ENCODE data around the gene C6orf136. TPM values are rescaled to one million over a fixed set of nuclear protein-coding genes. Genes with fewer than 3 reads are reported as not detected.

C6orf136 gene
- total and polyA plus RNA-seq, 4 donors, result 5.1 to 26.0 (median 13.3) TPM

- TF ChIP-seq CTCF (IDR thresholded peaks at IDR 0.05; ENCODE audit: control extremely low read depth, extremely low read depth), result no peak
- H3K27me3 ChIP-seq (ENCODE audit: control insufficient read depth in 3 of 3, insufficient read depth in 3 of 3, low read length in 2 of 3), result no peaks in the 10 kb centered on the region
- H3K27ac ChIP-seq (ENCODE audit: low read depth in 1 of 2, low read length in 1 of 2), result no peak overlapping the region
- H3K9me3 ChIP-seq (ENCODE audit: control insufficient read depth in 4 of 4, insufficient read depth in 3 of 4, low read length in 3 of 4), result no peaks in the 10 kb centered on the region
- DNase-seq (no peak), ATAC-seq (ENCODE audit: insufficient read depth, low FRiP score) (no peak)
- peaks cover 0 to 32% (median 20%) of the 10 kb centered on the region in 5 donors for H3K4me1 ChIP-seq (ENCODE audit: control insufficient read depth in 5 of 5, insufficient read depth in 5 of 5, low read length in 5 of 5)
- H3K4me3 ChIP-seq, result no peak overlapping the region
- 72 to 77% methylated on average over 9 of the region's 9 CpGs for WGBS, 2 donors
- peaks cover 20 to 38% (median 27%) of the 10 kb centered on the region in 4 donors for H3K36me3 ChIP-seq (ENCODE audit: control insufficient read depth in 4 of 4, insufficient read depth in 4 of 4, low read length in 4 of 4)
- peak overlapping the region; percentile 11 to 30 for H3K9ac ChIP-seq (ENCODE audit: insufficient read depth in 1 of 2, low read length in 2 of 2)
Measured at GRCh38 chr6:30611150-30611855, 35.6 kb upstream of the C6orf136 start.

- no peak for TF ChIP-seq CTCF (IDR thresholded peaks at IDR 0.05; ENCODE audit: control extremely low read depth, extremely low read depth)
- WGBS, 2 donors, result 77 to 93% methylated on average over 2 of the region's 2 CpGs
- H3K36me3 ChIP-seq (ENCODE audit: control insufficient read depth in 4 of 4, insufficient read depth in 4 of 4, low read length in 4 of 4), result peaks cover 18 to 38% (median 27%) of the 10 kb centered on the region in 4 donors
- no peaks in the 10 kb centered on the region for H3K9me3 ChIP-seq (ENCODE audit: control insufficient read depth in 4 of 4, insufficient read depth in 3 of 4, low read length in 3 of 4)
- DNase-seq (no peak), ATAC-seq (ENCODE audit: insufficient read depth, low FRiP score) (no peak)
- no peak overlapping the region for H3K27ac ChIP-seq (ENCODE audit: low read depth in 1 of 2, low read length in 1 of 2)
- H3K9ac ChIP-seq (ENCODE audit: insufficient read depth in 1 of 2, low read length in 2 of 2), result peak overlapping the region in 1 of 2 donors; percentile 11
- H3K4me3 ChIP-seq, result no peak overlapping the region
- H3K4me1 ChIP-seq (ENCODE audit: control insufficient read depth in 5 of 5, insufficient read depth in 5 of 5, low read length in 5 of 5), result peaks cover 0 to 32% (median 20%) of the 10 kb centered on the region in 5 donors
- H3K27me3 ChIP-seq (ENCODE audit: control insufficient read depth in 3 of 3, insufficient read depth in 3 of 3, low read length in 2 of 3), result no peaks in the 10 kb centered on the region
Measured at GRCh38 chr6:30611856-30612194, 35.1 kb upstream of the C6orf136 start.

GRCh38 chr6:30612213-30612612 is 34.7 kb upstream of the C6orf136 start:
- DNase-seq (peak in 2 of 3 donors; percentile 43 to 49), ATAC-seq (ENCODE audit: insufficient read depth, low FRiP score) (no peak)
- no peak for TF ChIP-seq CTCF (IDR thresholded peaks at IDR 0.05; ENCODE audit: control extremely low read depth, extremely low read depth)
- H3K4me1 ChIP-seq (ENCODE audit: control insufficient read depth in 5 of 5, insufficient read depth in 5 of 5, low read length in 5 of 5), result peaks cover 0 to 32% (median 20%) of the 10 kb centered on the region in 5 donors
- H3K27me3 ChIP-seq (ENCODE audit: control insufficient read depth in 3 of 3, insufficient read depth in 3 of 3, low read length in 2 of 3), result no peaks in the 10 kb centered on the region
- H3K27ac ChIP-seq (ENCODE audit: low read depth in 1 of 2, low read length in 1 of 2), result no peak overlapping the region
- 51 to 76% methylated on average over 1 of the region's 1 CpG for WGBS, 2 donors
- peak overlapping the region in 1 of 2 donors; percentile 8 for H3K9ac ChIP-seq (ENCODE audit: insufficient read depth in 1 of 2, low read length in 2 of 2)
- no peak overlapping the region for H3K4me3 ChIP-seq
- H3K36me3 ChIP-seq (ENCODE audit: control insufficient read depth in 4 of 4, insufficient read depth in 4 of 4, low read length in 4 of 4), result peaks cover 18 to 37% (median 27%) of the 10 kb centered on the region in 4 donors
- H3K9me3 ChIP-seq (ENCODE audit: control insufficient read depth in 4 of 4, insufficient read depth in 3 of 4, low read length in 3 of 4), result no peaks in the 10 kb centered on the region

Data from lung (tissue), 12 donors.